Ureter (tissue), 1 donor: Measurements from ENCODE around the gene SPIRE1. TPM values are rescaled to one million over a fixed set of nuclear protein-coding genes. Genes with fewer than 3 reads are reported as not detected.
"Not testable (repeated sequence)": the region's sequence is repeated elsewhere in the genome, so short reads cannot be mapped to it uniquely, and the experiment has no call there.

Experiments used
- DNase-seq: peaks from one replicate; pipeline ENCODE4 v3.0.0-alpha.2; 2020; ENCODE audit warnings: low spot score
- total RNA-seq: library from RNA; stranded (reverse); gene quantifications from one replicate; pipeline ENCODE4 v1.2.4, GENCODE V29; 2023
- donor health status: DM: yes; HTN: yes; CAD: no.

Gene SPIRE1
- total RNA-seq, 1 donor from 2014 or later, result 28.1 TPM

DNA sequence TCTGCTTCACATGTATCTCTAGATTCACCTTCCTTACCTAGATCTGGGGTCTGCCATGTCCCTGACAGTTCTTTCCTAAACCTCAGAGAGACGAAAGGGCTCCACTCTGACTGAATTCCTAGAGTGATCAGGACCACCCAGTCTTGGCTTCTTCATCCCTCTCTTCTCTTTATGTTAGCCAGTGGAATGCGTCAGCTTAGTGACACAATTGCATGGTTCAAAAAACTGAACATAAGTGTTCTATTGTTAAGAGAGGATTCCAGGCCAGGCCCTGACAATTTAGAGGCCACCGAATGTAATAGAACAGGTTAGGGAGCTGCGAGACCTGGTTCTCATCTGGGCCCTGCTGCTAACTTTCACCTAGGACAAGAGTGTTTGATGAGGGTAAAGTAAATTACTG, 240.2 kb downstream of the SPIRE1 start:
- no peak for DNase-seq

DNA sequence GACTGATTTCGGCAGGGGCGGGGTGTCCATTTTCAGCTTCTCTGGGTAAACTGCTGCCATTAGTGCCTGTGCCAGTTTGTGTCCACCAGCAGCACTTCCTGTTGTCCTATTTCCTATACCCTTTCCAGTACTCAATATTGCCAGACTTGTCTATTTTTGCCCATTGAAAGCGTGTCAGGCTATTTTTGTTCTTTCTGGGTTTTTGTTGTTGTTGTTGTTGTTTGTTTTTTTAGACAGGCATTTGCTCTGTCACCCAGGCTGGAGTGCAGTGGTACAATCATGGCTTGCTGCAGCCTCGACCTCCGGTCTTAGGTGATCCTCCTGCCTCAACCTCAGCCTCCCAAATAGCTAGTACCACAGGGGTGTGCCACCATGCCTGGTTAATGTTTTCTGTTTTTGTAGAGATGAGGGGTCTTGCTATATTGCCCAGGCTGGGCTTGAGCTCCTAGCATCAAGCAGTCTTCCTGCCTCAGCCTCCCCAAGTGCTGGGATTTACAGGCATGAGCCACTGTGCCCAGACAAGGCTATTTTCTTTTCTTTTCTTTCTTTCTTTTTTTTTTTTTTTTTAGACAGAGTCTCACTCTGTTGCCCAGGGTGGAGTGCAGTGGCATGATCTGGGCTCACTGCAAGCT, 241.7 kb downstream of the SPIRE1 start:
- no peak for DNase-seq

DNA sequence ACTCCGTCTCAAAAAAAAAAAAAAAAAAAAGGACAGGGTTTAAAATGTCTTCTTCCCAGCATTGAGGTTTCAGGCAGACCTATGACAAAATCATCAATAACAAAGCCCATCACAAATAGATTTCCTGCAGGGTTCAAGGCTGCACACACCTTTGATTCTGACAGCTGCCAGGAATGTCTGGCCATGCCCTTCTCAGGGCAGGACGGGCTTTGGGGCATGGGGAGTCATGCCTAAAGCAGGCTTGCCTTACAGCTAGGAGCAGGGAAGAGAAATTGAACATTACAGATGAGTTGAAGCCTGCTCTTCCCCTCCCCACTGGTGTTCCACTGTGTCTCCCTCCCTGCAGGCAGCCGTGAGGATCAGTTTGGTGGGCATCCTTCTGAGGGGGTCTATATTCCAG, 246.5 kb downstream of the SPIRE1 start:
- no peak for DNase-seq

DNA sequence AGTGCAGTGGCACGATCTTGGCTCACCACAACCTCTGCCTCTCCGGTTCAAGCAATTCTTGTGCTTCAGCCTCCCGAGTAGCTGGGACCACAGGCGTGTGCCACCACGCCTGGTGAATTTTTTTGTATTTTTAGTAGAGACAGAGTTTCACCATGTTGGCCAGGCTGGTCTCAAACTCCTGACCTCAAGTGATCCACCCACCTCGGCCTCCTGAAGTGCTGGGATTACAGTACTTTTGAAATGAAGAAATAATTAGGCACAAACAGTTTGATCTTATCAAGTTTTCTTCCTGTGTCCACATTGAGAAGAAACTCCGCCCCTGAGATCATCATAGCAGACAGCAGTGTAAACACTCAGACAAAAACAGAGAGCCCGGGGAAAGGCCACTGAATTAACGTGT, 247.2 kb downstream of the SPIRE1 start:
- DNase-seq, result not testable (repeated sequence)

DNA sequence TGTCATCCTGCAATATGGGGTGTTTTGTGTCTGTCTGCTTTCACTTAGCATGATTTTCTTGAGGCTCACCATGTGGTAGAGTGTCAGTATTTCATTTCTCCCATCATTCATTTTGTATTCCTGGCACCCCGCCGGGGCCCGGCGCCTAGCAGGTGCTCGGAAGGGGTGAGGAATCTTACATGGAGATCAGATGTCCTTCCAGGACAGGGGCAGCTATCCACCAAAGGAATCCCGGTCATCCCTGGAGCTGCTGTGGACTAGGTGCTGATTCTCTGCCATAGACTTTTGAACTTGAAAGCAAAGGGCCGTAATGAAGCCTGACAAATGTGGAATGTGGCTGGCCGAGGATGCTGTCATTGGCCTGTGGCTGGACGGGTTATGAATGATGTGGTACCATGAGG, 247.8 kb downstream of the SPIRE1 start:
- no peak for DNase-seq

DNA sequence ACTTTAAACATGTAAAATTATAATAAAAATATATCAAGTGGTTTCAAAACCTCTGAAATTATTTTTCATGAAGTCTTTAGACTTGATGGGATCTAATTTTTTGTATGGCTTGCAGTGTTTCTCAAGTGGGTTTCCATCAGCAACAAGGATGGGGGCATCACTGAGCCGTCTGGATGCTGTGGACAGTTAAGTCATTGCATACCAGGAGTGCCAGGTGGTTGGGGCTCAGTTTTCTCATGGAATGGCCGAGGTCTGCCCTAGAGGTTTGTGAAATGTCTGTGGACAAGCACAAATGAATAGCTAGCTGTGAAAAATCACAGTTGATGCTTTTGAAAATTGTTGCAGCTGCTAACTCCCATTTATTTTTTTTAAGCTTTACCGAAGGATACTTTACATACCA, 248.4 kb downstream of the SPIRE1 start:
- no peak for DNase-seq

DNA sequence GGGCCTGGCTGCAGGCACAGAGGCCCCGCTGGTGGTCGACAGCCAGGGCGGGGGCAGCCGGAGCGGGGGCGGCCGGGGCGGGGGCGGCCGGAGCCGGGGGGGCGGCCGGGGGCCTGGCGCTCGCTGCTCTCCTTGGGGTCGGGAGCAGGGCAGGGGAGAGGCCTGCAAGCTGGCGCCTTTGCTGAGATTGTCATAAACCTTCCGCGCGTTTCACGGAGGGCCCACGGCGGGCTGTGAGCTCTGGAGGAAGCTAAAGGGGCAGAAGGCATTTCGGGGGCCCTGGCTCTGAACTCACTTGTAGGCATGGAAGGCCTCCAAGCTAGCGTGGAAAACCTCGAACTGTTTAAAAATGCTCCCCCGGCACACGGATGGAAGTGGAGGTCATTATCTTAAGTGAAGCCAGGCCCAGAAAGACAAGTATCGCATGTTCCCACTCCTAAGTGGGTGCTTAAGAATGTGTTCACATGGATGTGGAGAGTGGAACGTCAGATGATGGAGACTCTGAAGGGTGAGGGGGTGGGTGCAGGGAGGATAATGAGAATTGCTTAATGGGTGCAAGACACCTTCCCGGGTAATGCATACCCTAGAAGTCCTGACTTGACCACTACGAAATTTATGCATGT, 249.5 kb downstream of the SPIRE1 start:
- DNase-seq, result no peak

DNA sequence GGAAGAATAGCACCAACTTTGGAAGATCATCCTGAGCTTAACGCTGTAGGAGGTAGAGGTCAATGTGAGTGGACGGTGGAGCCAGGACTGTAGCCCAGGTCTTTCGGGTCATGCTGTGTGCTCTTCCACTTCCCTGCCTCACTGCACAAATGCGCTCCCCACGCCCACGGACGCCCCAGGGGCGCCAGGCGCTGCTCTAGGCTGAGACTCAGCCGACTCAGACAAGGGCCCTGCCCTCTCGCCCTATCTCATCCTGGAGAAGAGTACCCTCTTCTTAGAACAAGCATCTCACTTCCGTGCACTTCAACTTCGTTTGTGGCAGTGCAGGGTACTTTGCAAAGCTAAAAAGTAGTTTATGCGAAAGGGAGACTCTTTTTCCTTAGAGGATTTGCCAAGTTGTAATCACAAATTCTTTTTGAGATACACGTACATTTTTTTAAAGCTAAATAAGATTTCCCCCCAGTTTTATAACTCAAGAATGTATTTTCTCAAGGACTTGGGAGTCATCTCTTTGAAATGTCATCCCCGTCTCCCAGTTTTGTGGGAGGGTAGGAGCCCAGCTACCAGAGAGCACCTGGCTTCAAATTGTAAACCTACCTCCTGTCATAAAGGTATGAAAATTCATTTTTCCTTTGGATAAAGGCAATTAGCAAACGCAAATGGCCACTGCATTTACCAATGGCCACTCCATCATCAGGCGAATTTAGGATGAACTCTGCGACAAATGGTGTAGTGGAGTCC, 251.4 kb downstream of the SPIRE1 start:
- no peak for DNase-seq

DNA sequence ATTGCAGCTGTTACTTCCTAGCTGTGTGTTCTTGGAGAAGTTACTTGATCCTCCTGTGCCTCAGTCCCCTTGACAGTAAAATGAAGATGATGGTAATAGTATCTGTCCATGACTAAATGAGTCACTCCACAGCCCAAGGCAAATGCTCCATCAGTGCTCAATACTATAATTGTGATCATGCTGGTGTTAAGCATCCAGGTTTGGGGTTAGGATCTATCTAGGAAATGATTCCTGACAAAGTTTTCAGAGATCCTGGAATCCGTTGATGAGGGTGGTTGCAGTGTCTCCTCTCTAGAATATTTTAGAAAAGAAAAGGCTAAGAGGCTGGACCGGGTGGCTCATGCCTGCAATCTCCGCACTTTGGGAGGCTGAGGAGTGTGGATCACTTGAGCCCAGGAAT, 252.8 kb downstream of the SPIRE1 start:
- no peak for DNase-seq

DNA sequence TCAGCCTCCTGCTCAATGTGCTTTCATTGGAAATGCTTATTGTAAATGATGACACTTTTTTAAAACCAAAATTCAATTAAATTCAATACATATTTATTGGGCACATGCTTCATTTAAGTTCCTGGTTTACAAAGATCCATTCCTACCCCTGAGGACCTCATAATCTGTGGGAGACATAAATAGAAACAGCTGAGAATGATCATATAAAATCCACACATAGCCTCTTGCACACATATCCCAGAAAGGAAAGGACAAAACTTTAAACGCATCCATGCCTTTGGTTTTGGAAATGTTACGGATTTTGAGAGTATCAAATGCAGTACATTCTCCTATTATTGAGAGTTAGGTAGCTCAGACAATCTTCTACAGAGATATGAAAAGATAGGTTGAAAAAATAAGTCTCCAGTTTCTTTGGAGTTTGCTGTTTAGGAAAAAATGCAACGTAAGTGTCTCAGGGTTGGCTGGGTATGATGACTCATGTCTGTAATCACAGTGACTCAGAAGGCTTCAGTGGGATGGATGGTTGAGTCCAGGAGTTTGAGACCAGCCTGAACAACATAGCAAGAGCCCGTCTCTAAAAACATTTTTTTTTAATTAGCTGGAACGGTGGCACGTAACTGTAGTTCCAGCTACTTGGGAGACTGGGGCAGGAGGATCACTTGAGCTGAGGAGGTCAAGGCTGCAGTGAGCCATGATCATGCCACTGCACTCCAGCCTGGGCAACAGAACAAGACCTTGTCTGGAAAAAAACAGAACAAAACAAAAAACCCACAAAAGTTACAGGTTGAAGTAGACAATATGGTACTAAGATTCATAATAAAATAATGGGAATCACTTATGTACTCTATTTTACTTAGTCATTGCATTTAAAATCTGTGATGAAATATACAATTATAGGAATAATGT, 254.1 kb downstream of the SPIRE1 start:
- DNase-seq, result no peak

DNA sequence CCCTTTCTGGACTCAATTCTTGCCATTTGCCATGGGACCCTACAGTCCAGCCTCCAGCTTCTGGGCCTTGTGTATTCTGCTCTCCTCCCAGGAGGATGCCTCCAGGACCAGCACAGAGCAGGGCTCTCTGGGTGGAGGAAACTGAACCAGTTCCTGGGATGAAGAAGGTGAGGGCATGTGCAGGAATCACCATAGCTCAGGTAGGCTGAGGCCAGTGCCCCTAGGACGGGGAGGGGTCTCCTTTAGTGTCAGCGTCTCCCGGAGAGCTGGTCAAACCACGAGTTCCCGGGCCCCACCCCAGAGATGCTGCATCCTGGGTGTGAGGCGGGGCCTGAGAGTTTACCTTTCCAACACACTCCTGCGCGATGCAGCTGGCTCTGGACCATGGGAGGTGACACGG, 256.0 kb downstream of the SPIRE1 start:
- no peak for DNase-seq

DNA sequence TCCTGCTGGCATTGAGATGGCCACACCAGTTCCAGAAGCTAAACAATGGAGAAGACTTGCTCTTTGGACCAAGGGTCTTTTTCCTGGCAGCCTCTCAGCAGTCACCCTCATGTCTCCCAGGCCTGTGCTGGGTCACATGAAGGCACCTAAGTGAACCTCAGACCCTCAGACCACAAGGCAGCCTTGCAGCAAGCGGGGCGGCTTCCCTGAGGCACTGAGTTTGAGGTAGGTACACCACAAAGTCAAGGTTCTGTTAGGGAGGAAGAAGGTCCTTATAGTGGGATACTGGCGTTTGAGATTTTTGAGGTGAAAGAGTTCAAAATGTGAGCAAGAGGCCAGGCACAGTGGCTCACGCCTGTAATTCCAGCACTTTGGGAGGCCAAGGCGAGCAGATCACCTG, 258.7 kb downstream of the SPIRE1 start:
- no peak for DNase-seq

DNA sequence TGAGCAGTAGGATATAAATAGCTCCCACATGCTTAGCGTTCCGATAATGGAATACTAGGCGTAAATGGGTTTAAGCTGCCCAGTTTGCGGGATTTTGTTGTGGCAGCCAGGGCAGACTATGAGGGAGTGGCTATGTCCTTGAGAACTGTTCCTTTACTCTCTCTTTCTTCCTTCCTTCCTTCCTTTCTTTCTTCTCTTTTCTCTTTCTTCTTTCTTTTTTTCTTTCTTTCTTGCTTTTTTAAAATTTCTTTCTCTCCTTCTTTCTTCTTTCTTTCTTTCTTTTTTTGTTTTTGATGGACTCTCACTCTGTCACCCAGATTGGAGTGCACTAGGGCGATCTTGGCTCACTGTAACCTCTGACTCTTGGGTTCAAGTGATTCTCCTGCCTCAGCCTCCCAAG, 259.3 kb downstream of the SPIRE1 start:
- DNase-seq, result no peak

DNA sequence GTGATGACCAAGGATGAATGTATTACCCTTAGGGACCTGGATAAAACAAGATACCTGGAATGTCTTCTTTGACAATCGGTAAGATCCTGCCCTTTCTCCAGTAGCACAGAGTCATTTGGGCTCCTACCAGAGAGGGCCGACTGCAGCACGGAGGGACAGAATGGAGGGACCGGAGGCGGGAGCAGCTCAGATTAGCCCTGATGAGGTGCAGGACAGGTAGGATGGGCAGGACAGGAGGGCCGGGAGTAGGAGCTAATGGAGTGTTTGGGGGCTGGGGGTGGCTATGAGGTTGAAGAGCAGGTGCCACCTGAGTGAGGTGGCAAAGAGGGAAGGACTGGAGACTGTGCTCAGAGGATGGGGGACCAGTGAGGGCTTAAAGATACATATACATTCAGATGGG, 260.1 kb downstream of the SPIRE1 start:
- no peak for DNase-seq

DNA sequence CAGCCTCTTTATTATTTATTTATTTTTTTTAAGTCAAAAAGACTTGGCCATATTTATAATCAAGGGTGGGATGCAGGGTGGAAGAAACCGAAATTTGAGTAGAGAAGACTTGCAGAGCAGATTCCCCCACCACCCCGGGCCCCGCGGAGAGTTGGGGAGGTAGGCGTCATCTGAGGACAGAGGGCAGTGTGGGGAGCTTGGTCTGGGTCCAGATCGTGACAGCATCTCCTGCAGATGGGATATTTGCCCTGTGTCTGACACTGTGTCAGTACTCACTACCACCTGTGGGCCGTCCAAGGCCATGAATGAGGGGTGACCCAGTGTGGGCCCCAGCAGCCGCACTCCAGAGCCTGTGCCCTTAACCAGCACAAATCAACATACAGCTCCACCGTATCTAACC, 260.7 kb downstream of the SPIRE1 start:
- no peak for DNase-seq

Other genes with a start within 250 kb of the SPIRE1 start
- 7.9 TPM for gene CEP76, start 44.6 kb upstream of the SPIRE1 start, total RNA-seq
- gene PSMG2, start 44.9 kb upstream of the SPIRE1 start, total RNA-seq, result 70.8 TPM
- 47.8 TPM for gene PTPN2, start 226.1 kb upstream of the SPIRE1 start, total RNA-seq